Measurements from ENCODE around the gene NUPR2.
"Not testable (repeated sequence)": the region's sequence is repeated elsewhere in the genome, so short reads cannot be mapped to it uniquely, and the experiment has no call there.

The NUPR2 gene

GRCh38 chr7:56097700-56098099 lies 18.5 kb downstream of the NUPR2 start:
- no peaks in the 10 kb centered on the region for H3K27me3 ChIP-seq (ENCODE audit: control insufficient read depth, low read length)
- H3K27ac ChIP-seq (ENCODE audit: low read depth, low read length) = no peak overlapping the region
- no peak for TF ChIP-seq EZH2phosphoT487 (IDR thresholded peaks at IDR 0.05; ENCODE audit: borderline replicate concordance, low read length)
- no peak for TF ChIP-seq CTCF (IDR thresholded peaks at IDR 0.05; ENCODE audit: low read depth, low read length, poor library complexity, severe bottlenecking)
- peaks cover 3% of the 10 kb centered on the region for H3K79me2 ChIP-seq (ENCODE audit: control insufficient read depth, low read length)
- no peak overlapping the region for H3K4me3 ChIP-seq (ENCODE audit: low read length)
- no peaks in the 10 kb centered on the region for H3K9me2 ChIP-seq (replicated peaks; ENCODE audit: control insufficient read depth, low read length)
- peaks cover 19% of the 10 kb centered on the region for H4K20me1 ChIP-seq (ENCODE audit: control insufficient read depth, insufficient read depth, low read depth, low read length)
- H3K36me3 ChIP-seq (ENCODE audit: control insufficient read depth, low read length) = peaks cover 37% of the 10 kb centered on the region
- no peak overlapping the region for H3K4me2 ChIP-seq (ENCODE audit: low read length)
- H3F3A ChIP-seq (ENCODE audit: control insufficient read depth, insufficient read depth) = peaks cover 40% of the 10 kb centered on the region
- peaks cover 7% of the 10 kb centered on the region; the same call in 1 of the 2 replicates for H3K4me1 ChIP-seq (ENCODE audit: control insufficient read depth, low read length)
- no peaks in the 10 kb centered on the region for H3K9me3 ChIP-seq (ENCODE audit: control insufficient read depth, insufficient read depth, low read length)

- H3K27me3 ChIP-seq (ENCODE audit: control insufficient read depth, low read length) = no peaks in the 10 kb centered on the region
- no peaks in the 10 kb centered on the region for H3K79me2 ChIP-seq (ENCODE audit: control insufficient read depth, low read length)
- no peak within 1 kb of the TSS for H3K27ac ChIP-seq (ENCODE audit: low read depth, low read length)
- peak; percentile 32 for TF ChIP-seq CTCF (IDR thresholded peaks at IDR 0.05; ENCODE audit: low read depth, low read length, poor library complexity, severe bottlenecking)
- no peak for TF ChIP-seq EZH2phosphoT487 (IDR thresholded peaks at IDR 0.05; ENCODE audit: borderline replicate concordance, low read length)
- no peak within 1 kb of the TSS for H3K4me3 ChIP-seq (ENCODE audit: low read length)
- H3K4me1 ChIP-seq (ENCODE audit: control insufficient read depth, low read length) = no peaks in the 10 kb centered on the region
- H3K9me3 ChIP-seq (ENCODE audit: control insufficient read depth, insufficient read depth, low read length) = no peaks in the 10 kb centered on the region
- H3K4me2 ChIP-seq (ENCODE audit: low read length) = no peak within 1 kb of the TSS
- H3F3A ChIP-seq (ENCODE audit: control insufficient read depth, insufficient read depth) = peaks cover 5% of the 10 kb centered on the region; the same call in 1 of the 2 replicates
- H3K36me3 ChIP-seq (ENCODE audit: control insufficient read depth, low read length) = no peaks in the 10 kb centered on the region
- no peaks in the 10 kb centered on the region for H3K9me2 ChIP-seq (replicated peaks; ENCODE audit: control insufficient read depth, low read length)
- H4K20me1 ChIP-seq (ENCODE audit: control insufficient read depth, insufficient read depth, low read depth, low read length) = peaks cover 3% of the 10 kb centered on the region; the same call in 1 of the 2 replicates
Observed at GRCh38 chr7:56092789-56093531, 23.3 kb downstream of the NUPR2 start, which contains the start of gene PHKG1. PHKG1 (minus strand) TSS chr7:56092952; CDS start chr7:56088941, 4,011 bp downstream.

GRCh38 chr7:56092388-56092787 lies 23.8 kb downstream of the NUPR2 start:
- H3K4me2 ChIP-seq (ENCODE audit: low read length); H3K27ac ChIP-seq (ENCODE audit: low read depth, low read length); H3K4me3 ChIP-seq (ENCODE audit: low read length): not testable (repeated sequence)

GRCh38 chr7:56091591-56091990 lies 24.6 kb downstream of the NUPR2 start:
- Histone ChIP-seq H3K27ac (ENCODE audit: low read depth, low read length) (no peak overlapping the region), H4K20me1 (ENCODE audit: control insufficient read depth, insufficient read depth, low read depth, low read length) (peaks cover 3% of the 10 kb centered on the region; the same call in 1 of the 2 replicates), H3K9me3 (ENCODE audit: control insufficient read depth, insufficient read depth, low read length) (no peaks in the 10 kb centered on the region)

More at GRCh38 chr7:56092388-56092787, 23.8 kb downstream of the NUPR2 start:
- not testable (repeated sequence) for H3K27me3 ChIP-seq (ENCODE audit: control insufficient read depth, low read length); H4K20me1 ChIP-seq (ENCODE audit: control insufficient read depth, insufficient read depth, low read depth, low read length); H3K9me2 ChIP-seq (replicated peaks; ENCODE audit: control insufficient read depth, low read length); H3F3A ChIP-seq (ENCODE audit: control insufficient read depth, insufficient read depth); H3K9me3 ChIP-seq (ENCODE audit: control insufficient read depth, insufficient read depth, low read length); H3K4me1 ChIP-seq (ENCODE audit: control insufficient read depth, low read length); H3K79me2 ChIP-seq (ENCODE audit: control insufficient read depth, low read length); H3K36me3 ChIP-seq (ENCODE audit: control insufficient read depth, low read length)

More at GRCh38 chr7:56091591-56091990, 24.6 kb downstream of the NUPR2 start:
- TF ChIP-seq CTCF (IDR thresholded peaks at IDR 0.05; ENCODE audit: low read depth, low read length, poor library complexity, severe bottlenecking) (no peak), EZH2phosphoT487 (IDR thresholded peaks at IDR 0.05; ENCODE audit: borderline replicate concordance, low read length) (no peak)
- no peaks in the 10 kb centered on the region for H3K9me2 ChIP-seq (replicated peaks; ENCODE audit: control insufficient read depth, low read length)
- H3K4me1 ChIP-seq (ENCODE audit: control insufficient read depth, low read length) = no peaks in the 10 kb centered on the region
- H3K4me2 ChIP-seq (ENCODE audit: low read length) = no peak overlapping the region
- H3K36me3 ChIP-seq (ENCODE audit: control insufficient read depth, low read length) = peaks cover 5% of the 10 kb centered on the region; the same call in 1 of the 2 replicates
- H3F3A ChIP-seq (ENCODE audit: control insufficient read depth, insufficient read depth) = 0 out of 2 replicates have a peak, but pooled peaks cover 2% of the 10 kb centered on the region
- H3K27me3 ChIP-seq (ENCODE audit: control insufficient read depth, low read length) = no peaks in the 10 kb centered on the region
- H3K4me3 ChIP-seq (ENCODE audit: low read length) = no peak overlapping the region
- H3K79me2 ChIP-seq (ENCODE audit: control insufficient read depth, low read length) = no peaks in the 10 kb centered on the region

Data from DOHH2 (cell line).